Measurements from ENCODE around the gene SERHL2.
A peak's percentile ranks its signal among the peaks of the same experiment; 100 is the strongest.

GRCh38 chr22:42560781-42561180 lies 7.0 kb downstream of the SERHL2 start:
- TF ChIP-seq, protein P1, sequence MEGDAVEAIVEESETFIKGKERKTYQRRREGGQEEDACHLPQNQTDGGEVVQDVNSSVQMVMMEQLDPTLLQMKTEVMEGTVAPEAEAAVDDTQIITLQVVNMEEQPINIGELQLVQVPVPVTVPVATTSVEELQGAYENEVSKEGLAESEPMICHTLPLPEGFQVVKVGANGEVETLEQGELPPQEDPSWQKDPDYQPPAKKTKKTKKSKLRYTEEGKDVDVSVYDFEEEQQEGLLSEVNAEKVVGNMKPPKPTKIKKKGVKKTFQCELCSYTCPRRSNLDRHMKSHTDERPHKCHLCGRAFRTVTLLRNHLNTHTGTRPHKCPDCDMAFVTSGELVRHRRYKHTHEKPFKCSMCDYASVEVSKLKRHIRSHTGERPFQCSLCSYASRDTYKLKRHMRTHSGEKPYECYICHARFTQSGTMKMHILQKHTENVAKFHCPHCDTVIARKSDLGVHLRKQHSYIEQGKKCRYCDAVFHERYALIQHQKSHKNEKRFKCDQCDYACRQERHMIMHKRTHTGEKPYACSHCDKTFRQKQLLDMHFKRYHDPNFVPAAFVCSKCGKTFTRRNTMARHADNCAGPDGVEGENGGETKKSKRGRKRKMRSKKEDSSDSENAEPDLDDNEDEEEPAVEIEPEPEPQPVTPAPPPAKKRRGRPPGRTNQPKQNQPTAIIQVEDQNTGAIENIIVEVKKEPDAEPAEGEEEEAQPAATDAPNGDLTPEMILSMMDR (IDR thresholded peaks at IDR 0.05; ENCODE audit: low read depth, low read length) = peak; percentile 62
- TF ChIP-seq POLR2A (IDR thresholded peaks at IDR 0.05; ENCODE audit: extremely low read depth, insufficient read length) = no peak
